Nephron (organoid): ENCODE measurements around the gene PPP1R11.
A peak's percentile ranks its signal among the peaks of the same experiment; 100 is the strongest.
"Not testable (repeated sequence)": the region's sequence is repeated elsewhere in the genome, so short reads cannot be mapped to it uniquely, and the experiment has no call there.

Source experiments
- H3K27ac Mint-ChIP-seq, 3 experiments: 2 replicates each; pipeline ENCODE4 v1.8.0; 2020; ENCODE audit warnings: mixed read lengths in 3 of 3, mild to moderate bottlenecking in 2 of 3, moderate library complexity in 1 of 3
- H3K27me3 Mint-ChIP-seq: 2 replicates; pipeline ENCODE4 v1.8.0; 2021; ENCODE audit warnings: low read depth, mild to moderate bottlenecking, moderate library complexity, mixed read lengths
- H3K36me3 Mint-ChIP-seq: 2 replicates; pipeline ENCODE4 v1.8.0; 2020; ENCODE audit warnings: low read depth, mixed read lengths
- H3K4me1 Mint-ChIP-seq: 2 replicates; pipeline ENCODE4 v1.8.0; 2020; ENCODE audit warnings: mixed read lengths
- H3K4me3 Mint-ChIP-seq, 3 experiments: 2 replicates each; pipeline ENCODE4 v1.8.0; 2020; ENCODE audit warnings: mild to moderate bottlenecking in 3 of 3, mixed read lengths in 3 of 3, moderate library complexity in 2 of 3
- H3K9me3 Mint-ChIP-seq: 2 replicates; pipeline ENCODE4 v1.8.0; 2020; ENCODE audit warnings: mixed read lengths
- TF ChIP-seq, protein P1 (sequence below), 3 experiments: fragments of 200-600 bp; sonication (generic); IDR thresholded peaks; one replicate each; pipeline ENCODE4 v1.5.0; 2021; ENCODE audit warnings: antibody characterized with exemption in 3 of 3; ENCODE audit not compliant: unreplicated experiment in 3 of 3

PPP1R11 gene

DNA sequence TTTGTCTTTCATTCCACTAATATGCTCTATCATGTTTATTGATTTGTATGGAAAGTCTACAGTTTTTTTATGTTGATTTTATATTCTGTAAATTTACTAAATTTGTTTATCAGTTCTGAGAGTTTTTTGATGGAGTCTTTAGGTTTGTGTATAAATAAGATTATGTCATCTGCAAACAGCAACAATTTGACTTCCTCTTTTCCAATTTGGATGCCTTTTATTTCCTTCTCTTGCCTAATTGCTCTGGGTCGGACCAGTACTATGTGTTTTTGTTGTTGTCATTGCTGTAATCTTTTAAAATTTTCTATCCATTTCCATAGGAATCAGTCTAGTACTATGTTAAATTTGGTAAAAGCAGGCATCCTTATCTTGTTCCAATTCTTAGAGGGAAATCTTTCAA, 37.4 kb upstream of the PPP1R11 start:
- TF ChIP-seq, protein P1, sequence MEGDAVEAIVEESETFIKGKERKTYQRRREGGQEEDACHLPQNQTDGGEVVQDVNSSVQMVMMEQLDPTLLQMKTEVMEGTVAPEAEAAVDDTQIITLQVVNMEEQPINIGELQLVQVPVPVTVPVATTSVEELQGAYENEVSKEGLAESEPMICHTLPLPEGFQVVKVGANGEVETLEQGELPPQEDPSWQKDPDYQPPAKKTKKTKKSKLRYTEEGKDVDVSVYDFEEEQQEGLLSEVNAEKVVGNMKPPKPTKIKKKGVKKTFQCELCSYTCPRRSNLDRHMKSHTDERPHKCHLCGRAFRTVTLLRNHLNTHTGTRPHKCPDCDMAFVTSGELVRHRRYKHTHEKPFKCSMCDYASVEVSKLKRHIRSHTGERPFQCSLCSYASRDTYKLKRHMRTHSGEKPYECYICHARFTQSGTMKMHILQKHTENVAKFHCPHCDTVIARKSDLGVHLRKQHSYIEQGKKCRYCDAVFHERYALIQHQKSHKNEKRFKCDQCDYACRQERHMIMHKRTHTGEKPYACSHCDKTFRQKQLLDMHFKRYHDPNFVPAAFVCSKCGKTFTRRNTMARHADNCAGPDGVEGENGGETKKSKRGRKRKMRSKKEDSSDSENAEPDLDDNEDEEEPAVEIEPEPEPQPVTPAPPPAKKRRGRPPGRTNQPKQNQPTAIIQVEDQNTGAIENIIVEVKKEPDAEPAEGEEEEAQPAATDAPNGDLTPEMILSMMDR (IDR thresholded peaks at IDR 0.05; ENCODE audit: unreplicated experiment in 3 of 3) = no peak

DNA sequence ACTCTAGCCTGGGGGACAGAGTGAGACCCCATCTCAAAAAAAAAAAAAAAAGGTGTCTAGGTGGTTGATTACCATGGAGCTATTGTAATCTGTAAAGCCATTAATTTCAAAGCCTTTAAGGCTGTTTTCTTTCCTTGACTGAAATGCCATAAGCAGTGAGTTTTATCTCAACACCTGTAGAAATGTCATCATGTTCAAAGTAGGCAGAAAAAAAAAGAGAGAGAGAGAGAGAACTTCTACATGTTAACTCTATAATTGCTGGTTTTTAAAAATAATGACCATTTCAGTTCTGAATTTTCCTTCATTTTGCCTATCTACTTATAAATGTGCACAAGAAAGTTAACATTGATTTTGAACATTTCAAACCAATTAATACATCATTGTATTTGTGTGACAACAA, 35.6 kb upstream of the PPP1R11 start:
- peaks cover 8% of the 10 kb centered on the region for H3K36me3 Mint-ChIP-seq

More for the DNA sequence above, 37.4 kb upstream of the PPP1R11 start:
- Mint-ChIP-seq H3K9me3 (no peaks in the 10 kb centered on the region), H3K4me1 (no peaks in the 10 kb centered on the region), H3K27me3 (no peaks in the 10 kb centered on the region), H3K27ac (no peak overlapping the region), H3K4me3 (no peak overlapping the region), H3K36me3 (peaks cover 3% of the 10 kb centered on the region)

DNA sequence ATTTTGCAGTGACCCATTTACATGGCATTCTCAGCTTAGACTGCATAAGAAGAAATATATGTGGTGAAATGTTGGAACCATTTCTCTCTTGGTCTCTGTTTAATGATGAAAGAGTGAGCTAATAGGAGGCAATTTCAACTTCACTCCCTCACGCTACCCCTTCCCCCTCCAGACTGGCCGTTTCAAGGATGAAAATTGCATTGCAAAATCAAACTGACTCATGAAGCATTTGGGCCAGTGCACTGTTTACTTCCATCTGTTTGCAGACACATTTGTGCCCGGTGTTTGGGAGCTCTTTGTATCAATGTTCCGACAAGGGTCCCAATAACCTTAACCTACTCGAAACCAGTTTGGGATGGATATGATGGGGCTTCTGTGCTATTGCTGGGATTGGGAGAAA, 33.6 kb upstream of the PPP1R11 start:
- not testable (repeated sequence) for H3K27me3 Mint-ChIP-seq, H3K27ac Mint-ChIP-seq, H3K9me3 Mint-ChIP-seq, H3K4me1 Mint-ChIP-seq, H3K36me3 Mint-ChIP-seq, H3K4me3 Mint-ChIP-seq

More for the DNA sequence above, 35.6 kb upstream of the PPP1R11 start:
- H3K27ac Mint-ChIP-seq = no peak overlapping the region
- H3K4me1 Mint-ChIP-seq = no peaks in the 10 kb centered on the region
- H3K4me3 Mint-ChIP-seq = no peak overlapping the region
- TF ChIP-seq, protein P1 (IDR thresholded peaks at IDR 0.05; ENCODE audit: unreplicated experiment in 3 of 3) = no peak
- H3K27me3 Mint-ChIP-seq = no peaks in the 10 kb centered on the region
- H3K9me3 Mint-ChIP-seq = no peaks in the 10 kb centered on the region

DNA sequence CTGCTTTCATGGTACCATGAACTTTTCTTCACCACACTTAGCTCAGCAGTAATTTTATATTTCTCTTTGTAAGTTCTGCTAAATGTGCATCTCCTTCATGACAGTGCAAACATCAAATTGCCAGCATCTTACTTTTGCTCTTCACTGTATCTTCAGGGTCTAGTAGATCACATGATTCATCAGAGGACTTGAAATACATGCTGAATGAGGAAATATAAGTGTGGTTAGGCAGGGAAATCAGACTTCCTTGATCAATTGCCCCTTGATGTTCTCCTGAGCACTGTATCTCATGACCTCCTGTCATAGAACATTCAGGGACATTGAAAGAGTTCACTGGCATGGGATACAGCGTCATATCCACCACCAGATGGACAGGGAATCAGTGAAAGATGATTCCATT, 31.2 kb upstream of the PPP1R11 start:
- no peaks in the 10 kb centered on the region for H3K27me3 Mint-ChIP-seq

DNA sequence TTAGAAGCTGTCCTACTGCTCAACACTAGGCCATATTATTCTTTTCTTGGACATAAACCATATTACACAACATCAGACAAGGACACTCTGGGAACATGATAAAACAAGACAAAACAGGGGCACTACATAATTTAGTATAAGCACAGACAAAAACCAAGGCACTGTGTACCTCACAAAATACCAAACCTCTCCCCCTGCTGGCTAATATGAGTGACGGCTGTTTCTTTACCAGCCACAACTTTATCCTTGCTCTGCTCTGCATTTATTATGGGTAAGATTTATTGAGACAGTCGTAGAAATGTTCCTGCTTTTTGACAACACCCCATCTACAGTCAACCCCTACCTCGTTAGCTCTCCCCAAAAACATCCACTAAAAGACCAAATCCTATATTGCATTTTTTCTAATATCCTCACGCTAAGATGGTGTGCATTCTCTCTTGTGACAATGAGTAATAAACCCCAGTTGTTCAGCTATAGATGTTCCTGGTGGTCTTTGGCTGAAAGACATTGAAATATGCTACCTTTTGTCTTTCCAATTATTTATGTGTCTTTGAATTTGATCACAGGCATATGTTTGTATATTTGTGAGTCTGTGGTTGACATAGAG, 29.7 kb upstream of the PPP1R11 start:
- TF ChIP-seq, protein P1 (IDR thresholded peaks at IDR 0.05; ENCODE audit: unreplicated experiment in 3 of 3) = peak; percentile 52 to 58 (median 52)
- H3K36me3 Mint-ChIP-seq = peaks cover 8% of the 10 kb centered on the region
- no peak overlapping the region for H3K4me3 Mint-ChIP-seq
- no peaks in the 10 kb centered on the region for H3K9me3 Mint-ChIP-seq
- peaks cover 3% of the 10 kb centered on the region for H3K4me1 Mint-ChIP-seq
- H3K27me3 Mint-ChIP-seq = no peaks in the 10 kb centered on the region
- no peak overlapping the region for H3K27ac Mint-ChIP-seq

More for the DNA sequence above, 31.2 kb upstream of the PPP1R11 start:
- H3K9me3 Mint-ChIP-seq = no peaks in the 10 kb centered on the region
- no peak overlapping the region for H3K4me3 Mint-ChIP-seq
- no peaks in the 10 kb centered on the region for H3K4me1 Mint-ChIP-seq
- peaks cover 8% of the 10 kb centered on the region for H3K36me3 Mint-ChIP-seq
- TF ChIP-seq, protein P1 (IDR thresholded peaks at IDR 0.05; ENCODE audit: unreplicated experiment in 3 of 3) = no peak
- no peak overlapping the region for H3K27ac Mint-ChIP-seq

DNA sequence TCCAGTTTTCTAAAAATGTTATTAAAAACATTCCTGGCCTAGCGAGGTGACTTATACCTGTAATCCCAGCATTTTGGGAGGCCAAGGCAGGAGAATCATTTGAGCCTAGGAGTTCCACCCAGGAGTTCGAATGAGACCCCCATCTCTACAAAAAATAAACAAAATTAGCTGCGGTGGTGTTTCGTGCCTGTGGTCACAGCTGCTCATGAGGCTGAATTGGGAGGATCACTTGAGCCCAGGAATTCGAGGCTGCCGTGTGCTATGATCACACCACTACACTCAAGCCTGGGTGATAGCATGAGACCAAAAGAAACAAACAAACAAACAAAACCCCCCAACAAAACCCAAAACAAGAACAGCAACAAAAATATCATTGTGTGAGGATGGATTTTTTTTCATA, 25.8 kb upstream of the PPP1R11 start:
- TF ChIP-seq, protein P1 (IDR thresholded peaks at IDR 0.05; ENCODE audit: unreplicated experiment in 3 of 3) = no peak
- no peaks in the 10 kb centered on the region for H3K36me3 Mint-ChIP-seq
- no peak overlapping the region for H3K4me3 Mint-ChIP-seq
- no peaks in the 10 kb centered on the region for H3K9me3 Mint-ChIP-seq
- no peak overlapping the region for H3K27ac Mint-ChIP-seq
- H3K4me1 Mint-ChIP-seq = peaks cover 15% of the 10 kb centered on the region
- no peaks in the 10 kb centered on the region for H3K27me3 Mint-ChIP-seq
